Measurements from ENCODE around the gene BCAS3.
A peak's percentile ranks its signal among the peaks of the same experiment; 100 is the strongest.

BCAS3 gene

DNA sequence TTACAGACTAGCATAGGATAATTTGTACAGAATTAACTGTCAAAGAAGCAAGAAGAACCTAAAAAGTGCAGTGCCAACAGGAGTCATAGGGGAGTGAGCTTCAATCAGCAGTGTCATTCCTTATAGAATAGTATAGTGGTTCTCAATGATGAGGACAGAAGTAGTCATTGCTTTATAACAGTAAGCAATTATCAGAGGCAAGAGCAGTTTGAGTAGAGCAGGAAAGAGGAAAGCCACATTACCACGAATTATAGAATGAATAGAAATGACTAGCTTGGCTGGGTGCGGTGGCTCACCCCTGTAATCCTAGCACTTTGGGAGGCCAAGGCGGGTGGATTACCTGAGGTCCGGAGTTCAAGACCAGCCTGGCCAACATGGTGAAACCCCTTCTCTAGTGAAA is 512.3 kb downstream of the BCAS3 start:
- DNase-seq (ENCODE audit: low read depth): no peak
- TF ChIP-seq, protein P1, sequence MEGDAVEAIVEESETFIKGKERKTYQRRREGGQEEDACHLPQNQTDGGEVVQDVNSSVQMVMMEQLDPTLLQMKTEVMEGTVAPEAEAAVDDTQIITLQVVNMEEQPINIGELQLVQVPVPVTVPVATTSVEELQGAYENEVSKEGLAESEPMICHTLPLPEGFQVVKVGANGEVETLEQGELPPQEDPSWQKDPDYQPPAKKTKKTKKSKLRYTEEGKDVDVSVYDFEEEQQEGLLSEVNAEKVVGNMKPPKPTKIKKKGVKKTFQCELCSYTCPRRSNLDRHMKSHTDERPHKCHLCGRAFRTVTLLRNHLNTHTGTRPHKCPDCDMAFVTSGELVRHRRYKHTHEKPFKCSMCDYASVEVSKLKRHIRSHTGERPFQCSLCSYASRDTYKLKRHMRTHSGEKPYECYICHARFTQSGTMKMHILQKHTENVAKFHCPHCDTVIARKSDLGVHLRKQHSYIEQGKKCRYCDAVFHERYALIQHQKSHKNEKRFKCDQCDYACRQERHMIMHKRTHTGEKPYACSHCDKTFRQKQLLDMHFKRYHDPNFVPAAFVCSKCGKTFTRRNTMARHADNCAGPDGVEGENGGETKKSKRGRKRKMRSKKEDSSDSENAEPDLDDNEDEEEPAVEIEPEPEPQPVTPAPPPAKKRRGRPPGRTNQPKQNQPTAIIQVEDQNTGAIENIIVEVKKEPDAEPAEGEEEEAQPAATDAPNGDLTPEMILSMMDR (IDR thresholded peaks at IDR 0.05; ENCODE audit: insufficient read depth, low read depth, low read length, missing control alignments): no peak

DNA sequence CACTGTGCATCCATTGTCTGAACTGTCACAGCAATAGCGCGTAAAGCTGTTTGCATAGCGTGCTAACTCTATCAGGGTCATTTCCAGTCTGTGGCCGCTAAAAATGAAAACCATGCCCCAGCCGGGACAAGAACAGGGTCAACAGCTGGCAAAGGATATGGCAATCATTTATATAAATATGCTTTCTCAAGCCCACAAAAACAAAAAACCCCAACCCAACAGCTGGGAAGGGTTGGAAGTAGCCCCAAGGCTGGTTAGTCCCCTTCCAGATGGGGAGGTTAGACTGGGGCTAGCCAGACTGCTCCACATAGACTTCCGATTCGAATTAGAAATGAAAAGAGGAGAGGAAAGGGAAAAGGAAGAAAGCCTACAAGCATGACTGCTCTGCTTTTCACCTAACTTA is 518.7 kb downstream of the BCAS3 start:
- no peak for DNase-seq (ENCODE audit: low read depth)
- TF ChIP-seq, protein P1 (IDR thresholded peaks at IDR 0.05; ENCODE audit: insufficient read depth, low read depth, low read length, missing control alignments): no peak
- no peak overlapping the region for H3K4me3 ChIP-seq (ENCODE audit: low read length)

More for the DNA sequence above, 512.3 kb downstream of the BCAS3 start:
- H3K4me3 ChIP-seq (ENCODE audit: low read length): no peak overlapping the region

DNA sequence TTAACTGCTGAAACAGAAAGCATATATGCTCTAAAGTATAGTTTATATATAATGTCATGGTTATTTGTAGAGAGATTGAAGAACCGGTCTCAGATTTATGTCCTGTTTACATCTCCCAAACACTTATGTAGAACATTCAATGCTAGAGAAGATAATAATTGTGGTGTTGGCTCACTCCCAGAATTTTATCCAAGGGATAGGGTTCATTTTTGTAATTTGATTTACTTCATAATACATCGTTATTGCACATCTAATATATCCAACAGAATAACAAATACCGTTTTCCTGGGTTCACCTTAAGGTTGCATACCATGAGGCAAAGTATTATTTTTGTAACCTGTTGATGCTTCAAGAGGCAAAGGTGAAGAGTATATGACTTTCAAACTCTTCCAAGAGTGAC is 519.1 kb downstream of the BCAS3 start:
- no peak for DNase-seq (ENCODE audit: low read depth)
- H3K4me3 ChIP-seq (ENCODE audit: low read length): no peak overlapping the region
- TF ChIP-seq, protein P1 (IDR thresholded peaks at IDR 0.05; ENCODE audit: insufficient read depth, low read depth, low read length, missing control alignments): no peak

DNA sequence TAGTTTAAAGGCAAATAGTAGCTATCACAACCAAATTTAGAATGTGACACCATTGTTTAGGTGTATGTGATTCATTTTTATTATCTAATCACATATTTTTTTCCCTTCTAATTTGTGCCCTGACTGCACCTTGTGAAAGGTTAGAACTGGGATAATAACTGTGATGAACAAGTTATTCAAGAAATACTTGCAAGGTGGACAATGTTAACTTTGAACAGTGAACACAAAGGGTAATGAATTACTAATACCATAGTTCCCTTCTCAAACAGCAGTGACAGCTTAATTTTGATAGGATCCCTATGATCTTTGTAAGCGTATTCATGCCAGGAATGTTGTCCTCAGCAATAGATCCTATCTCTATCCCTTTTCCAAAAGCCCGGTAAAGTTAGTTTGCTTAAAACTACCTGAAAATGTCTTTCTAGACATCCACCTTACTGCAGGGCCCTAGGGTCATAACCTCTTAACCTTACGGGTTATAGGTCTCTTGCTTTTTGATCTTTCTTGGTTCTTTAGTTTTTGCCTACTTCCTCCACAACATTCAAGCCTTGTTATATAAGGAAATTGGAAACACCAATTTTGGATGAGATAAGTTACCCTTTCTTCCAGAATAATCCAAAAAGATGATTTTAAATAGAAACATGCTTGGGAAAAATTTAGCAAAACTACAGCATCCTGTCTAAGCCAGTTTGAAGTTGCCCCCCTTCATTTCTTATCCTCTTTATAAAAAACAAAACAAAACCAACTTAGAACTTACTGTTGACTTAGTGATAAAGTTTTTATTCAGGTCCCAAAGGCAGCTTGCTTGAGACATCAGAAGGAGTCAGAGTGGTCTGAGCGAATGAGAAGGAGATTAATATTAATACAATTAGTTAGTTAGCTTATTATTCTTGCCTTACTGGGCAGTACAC is 522.0 kb downstream of the BCAS3 start:
- TF ChIP-seq, protein P1 (IDR thresholded peaks at IDR 0.05; ENCODE audit: insufficient read depth, low read depth, low read length, missing control alignments): no peak
- no peak overlapping the region for H3K4me3 ChIP-seq (ENCODE audit: low read length)
- peak; percentile 39 for DNase-seq (ENCODE audit: low read depth)

DNA sequence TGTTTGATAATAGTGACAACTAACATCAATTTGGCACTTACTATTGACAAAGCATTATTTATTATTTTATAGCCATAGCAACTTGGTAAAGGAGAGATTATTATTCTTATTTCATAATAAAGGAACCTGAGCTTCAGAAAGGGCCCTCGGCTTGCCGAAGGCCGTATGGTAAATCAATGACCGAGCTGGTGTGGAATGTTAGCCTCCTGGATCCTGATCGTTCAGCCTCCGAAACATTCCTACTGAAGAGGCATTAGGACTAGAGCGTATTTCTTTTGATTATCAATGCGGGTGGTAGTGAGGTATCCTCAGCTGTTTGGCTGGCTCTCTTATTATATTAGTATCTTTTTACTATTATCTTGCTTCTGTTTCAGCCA is 522.7 kb downstream of the BCAS3 start:
- TF ChIP-seq, protein P1 (IDR thresholded peaks at IDR 0.05; ENCODE audit: insufficient read depth, low read depth, low read length, missing control alignments): no peak
- no peak for DNase-seq (ENCODE audit: low read depth)

DNA sequence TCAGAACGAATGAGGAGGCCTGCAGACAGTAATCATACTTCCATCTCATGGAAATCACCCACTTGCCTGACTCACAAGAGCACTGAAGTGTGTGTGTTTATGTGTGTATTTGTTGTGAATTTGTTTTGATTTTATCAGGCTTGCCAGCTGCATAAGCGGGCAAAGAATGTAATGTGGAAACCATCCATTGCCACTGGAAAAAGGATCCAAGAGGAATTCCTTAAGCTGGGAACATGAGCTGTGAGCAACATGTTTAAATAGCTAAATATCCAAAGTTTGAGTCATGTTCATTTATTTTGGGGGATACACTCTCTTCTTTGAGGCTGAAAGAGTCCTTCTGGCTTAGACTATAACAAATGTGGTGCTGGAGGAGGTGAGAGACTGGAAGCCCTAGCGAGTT is 523.6 kb downstream of the BCAS3 start:
- TF ChIP-seq, protein P1 (IDR thresholded peaks at IDR 0.05; ENCODE audit: insufficient read depth, low read depth, low read length, missing control alignments): no peak
- no peak for DNase-seq (ENCODE audit: low read depth)
- no peak overlapping the region for H3K4me3 ChIP-seq (ENCODE audit: low read length)

More for the DNA sequence above, 522.7 kb downstream of the BCAS3 start:
- no peak overlapping the region for H3K4me3 ChIP-seq (ENCODE audit: low read length)

DNA sequence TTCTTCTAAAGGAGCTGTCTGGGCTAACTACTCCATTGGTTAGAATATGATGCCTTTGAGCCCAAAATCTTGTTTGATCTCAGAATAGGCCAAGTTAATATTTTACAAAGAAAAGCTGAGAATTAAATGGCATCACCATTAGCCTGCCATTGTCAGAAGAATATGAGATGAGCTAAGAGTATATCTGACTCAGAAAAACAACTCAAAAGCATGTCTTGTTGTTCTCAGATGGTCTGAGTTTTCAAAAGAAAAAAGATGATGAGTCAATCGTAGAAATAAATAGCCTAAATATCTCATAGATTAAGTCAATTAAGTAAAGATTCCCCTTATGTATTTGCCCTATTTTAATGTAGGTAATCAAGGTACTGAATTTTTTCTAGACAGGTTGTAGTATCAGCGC is 524.9 kb downstream of the BCAS3 start:
- TF ChIP-seq, protein P1 (IDR thresholded peaks at IDR 0.05; ENCODE audit: insufficient read depth, low read depth, low read length, missing control alignments): no peak
- DNase-seq (ENCODE audit: low read depth): no peak
- no peak overlapping the region for H3K4me3 ChIP-seq (ENCODE audit: low read length)
